Omental fat pad (tissue), 4 donors: ENCODE measurements around the gene ANTXRL. TPM values are rescaled to one million over a fixed set of nuclear protein-coding genes. Genes with fewer than 3 reads are reported as not detected.

Experiments
- ATAC-seq: fragments of 150-250 bp; one replicate; pipeline ENCODE4 v1.9.1; 2016; ENCODE audit warnings: mild to moderate bottlenecking, moderate library complexity; ENCODE audit not compliant: low FRiP score
- DNase-seq: peaks from one replicate; pipeline ENCODE4 v3.0.0-alpha.2; 2019; ENCODE audit warnings: low spot score
- CTCF ChIP-seq, 3 donors: fragments of 450-650 bp; IDR thresholded peaks; one replicate each; pipeline ENCODE4 v1.5.1; 2016 to 2017; ENCODE audit warnings: antibody characterized with exemption in 3 of 3, mild to moderate bottlenecking in 3 of 3, moderate library complexity in 2 of 3
- total RNA-seq, 4 donors: library from RNA; depleted of rRNA; stranded (reverse); fragments of >200 nt; gene quantifications; one replicate each; pipeline ENCODE4 v1.1.0, GENCODE V29; 2016

ANTXRL gene
- total RNA-seq, 4 donors from 2014 or later: not detected

DNA sequence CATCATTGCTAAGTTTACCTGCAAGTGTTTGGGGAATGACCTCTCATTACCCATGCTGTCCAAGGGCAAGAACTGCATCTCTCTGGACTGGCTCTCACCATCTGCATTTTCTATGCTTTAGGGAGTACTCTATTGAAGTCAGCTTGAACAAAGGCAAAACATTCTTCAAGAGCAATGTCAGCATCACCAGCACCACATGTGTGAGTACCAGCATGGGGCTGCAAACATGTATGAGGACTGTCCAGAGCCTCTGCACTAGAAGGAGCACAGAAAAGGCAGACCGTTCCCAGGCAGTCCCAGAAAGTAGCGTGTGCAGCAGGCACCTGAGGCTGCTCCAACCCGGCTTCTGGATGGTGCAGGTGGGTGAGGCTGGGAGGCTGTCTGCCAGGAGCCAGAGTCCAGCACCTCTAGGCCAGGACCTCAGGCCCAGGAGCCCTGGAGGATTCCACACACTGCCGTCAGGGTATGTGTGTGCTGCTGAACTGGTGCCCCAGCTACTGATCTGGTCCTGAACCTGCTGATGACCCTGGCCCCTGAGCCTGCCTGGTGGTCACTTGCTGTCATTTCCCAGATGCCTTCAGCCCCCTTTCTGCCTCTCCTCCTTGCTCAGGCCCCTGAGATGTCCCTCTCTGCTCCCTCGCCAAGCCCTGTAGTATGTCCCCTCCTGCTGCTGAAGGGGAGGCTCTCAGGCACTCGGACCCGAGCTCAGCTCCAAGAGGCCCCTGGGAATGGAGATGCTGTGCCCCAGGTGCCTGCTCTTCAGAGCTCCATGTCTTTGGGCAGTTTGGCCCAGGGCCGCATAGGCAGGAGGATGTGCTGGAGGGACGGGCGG, 20.7 kb downstream of the ANTXRL start:
- DNase-seq: no peak
- ATAC-seq: no peak
- TF ChIP-seq CTCF (IDR thresholded peaks at IDR 0.05): no peak

DNA sequence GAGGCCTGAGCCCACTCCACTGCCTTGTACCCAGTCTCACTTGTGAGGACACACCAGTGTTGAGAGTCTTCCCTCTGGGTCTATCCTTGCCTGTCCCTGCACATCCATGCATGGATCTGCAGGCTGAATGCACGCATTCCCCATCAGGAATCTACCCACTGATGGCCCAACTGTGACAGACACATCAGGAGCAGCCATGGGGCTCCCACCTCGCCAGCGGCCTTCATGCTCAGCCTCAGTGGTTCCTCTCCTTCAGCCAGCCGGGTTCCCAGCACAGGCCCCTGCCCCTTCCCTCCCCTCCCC, 21.3 kb downstream of the ANTXRL start:
- DNase-seq (no peak), ATAC-seq (no peak)
- no peak for TF ChIP-seq CTCF (IDR thresholded peaks at IDR 0.05)

DNA sequence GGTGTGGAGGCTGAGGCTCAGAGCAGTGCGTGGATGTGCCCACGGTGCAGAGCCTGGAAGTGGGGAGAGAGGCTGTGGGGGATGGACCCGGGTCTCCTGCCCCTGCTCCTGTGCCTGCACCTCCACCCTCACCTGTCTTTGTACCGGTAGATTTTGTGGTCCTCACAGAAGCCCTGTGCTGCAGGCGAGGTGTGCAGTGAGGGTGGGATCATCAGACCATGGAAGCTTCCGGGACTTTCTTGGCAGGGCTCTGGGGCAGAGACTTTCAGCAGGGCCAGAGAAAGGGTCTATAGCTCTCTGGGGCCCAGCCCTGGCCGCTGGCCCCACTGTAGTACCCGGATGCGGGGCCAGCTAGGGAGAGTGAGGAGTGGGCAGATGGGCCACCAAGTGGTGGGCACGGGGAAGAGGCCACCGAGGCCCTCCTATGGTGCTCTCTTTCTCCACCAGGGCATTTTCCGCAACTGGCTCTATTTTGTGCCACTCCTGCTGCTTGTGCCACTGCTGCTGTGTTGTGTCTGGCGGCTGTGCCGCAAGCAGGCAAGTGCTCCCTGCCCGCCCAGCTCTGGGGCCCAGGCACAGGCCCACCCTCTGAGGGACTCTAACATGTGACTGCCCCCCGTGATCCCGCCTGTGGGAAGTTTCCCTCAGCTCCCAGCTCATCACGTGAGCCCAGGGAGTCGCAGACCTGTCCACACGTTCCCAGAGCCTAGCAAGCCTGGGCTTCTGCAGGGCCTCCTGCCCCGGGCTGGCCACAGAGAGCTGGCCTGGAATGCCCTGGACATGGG, 22.1 kb downstream of the ANTXRL start:
- TF ChIP-seq CTCF (IDR thresholded peaks at IDR 0.05): no peak
- no peak for ATAC-seq
- DNase-seq: no peak

- DNase-seq (no peak), ATAC-seq (no peak)
- TF ChIP-seq CTCF (IDR thresholded peaks at IDR 0.05): no peak
Observed at GRCh38 chr10:46309511-46310142, 22.8 kb downstream of the ANTXRL start.

GRCh38 chr10:46310143-46310514, 23.3 kb downstream of the ANTXRL start:
- TF ChIP-seq CTCF (IDR thresholded peaks at IDR 0.05): no peak
- DNase-seq (no peak), ATAC-seq (no peak)

GRCh38 chr10:46310851-46311250, 24.1 kb downstream of the ANTXRL start:
- no peak for ATAC-seq
- no peak for TF ChIP-seq CTCF (IDR thresholded peaks at IDR 0.05)
- DNase-seq: no peak
